ENCODE results near the gene NAPSA.
"Not testable (repeated sequence)": the region's sequence is repeated elsewhere in the genome, so short reads cannot be mapped to it uniquely, and the experiment has no call there.

NAPSA gene

DNA sequence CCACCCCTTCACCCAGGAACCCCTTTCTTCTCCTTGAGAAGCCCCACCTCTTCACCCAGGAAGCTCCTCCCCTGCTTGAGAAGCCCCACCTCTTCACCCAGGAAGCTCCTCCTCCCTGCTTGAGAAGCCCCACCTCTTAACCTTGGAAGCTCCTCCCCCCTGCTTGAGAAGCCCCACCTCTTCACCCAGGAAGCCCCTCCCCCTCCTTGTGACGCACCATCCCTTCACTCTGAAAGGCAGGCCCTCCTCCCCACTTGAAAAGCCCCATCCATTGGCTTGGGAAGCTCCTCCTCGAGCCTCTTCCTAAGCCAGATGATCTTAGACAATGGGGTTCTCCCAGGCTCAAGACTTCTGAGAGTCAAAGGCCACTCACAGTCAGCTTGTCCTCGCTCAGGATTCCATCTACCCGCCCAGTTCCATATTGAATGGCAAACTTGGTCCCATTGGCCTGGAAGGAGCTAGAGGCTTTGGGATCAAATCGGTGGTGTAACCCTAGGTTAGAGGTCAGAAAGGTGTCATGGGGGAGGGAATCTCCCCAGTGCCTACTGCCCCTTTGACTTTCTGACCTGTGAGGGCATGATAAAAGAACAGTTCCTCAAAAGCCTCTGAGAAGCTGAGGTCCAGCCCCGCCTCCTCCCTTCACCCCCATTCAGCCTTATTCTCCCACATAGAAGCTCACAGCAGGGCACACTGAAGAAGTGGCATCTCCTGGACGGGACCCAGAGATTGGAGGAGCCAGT is 4.0 kb downstream of the NAPSA start:
- in situ Hi-C loops (cut with MboI; ENCODE audit: low sequenced_read_pairs) = loop anchor here (10.0 kb wide), 2 partner anchors 113 to 423 kb away; partner anchors contain the start of genes EMC10 and GARIN5A

DNA sequence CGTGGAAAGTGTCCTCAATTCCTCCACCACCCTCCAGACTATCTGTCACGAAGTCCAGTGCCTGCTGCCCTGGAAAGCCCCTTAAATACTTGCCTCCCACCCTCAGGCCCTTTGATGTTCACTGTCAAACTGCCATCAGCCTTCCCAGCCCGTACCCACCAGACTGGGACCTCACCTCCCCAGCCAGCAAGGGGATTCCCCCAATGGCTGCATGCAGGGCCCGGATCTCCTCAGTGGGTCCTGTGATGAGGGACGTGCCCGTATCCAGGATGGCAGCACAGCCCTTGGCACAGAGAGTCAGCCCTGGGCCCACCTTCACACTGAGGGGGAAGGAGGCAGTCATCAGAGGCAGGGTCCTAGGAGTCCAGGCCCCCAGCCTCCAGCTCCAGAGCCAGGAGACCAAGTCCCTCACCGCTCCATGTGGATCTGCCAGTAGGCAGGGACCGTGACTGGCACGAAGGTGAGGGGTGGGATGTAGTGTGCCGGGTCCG is 6.1 kb downstream of the NAPSA start:
- in situ Hi-C loops (cut with MboI; ENCODE audit: low sequenced_read_pairs) = no loop called here

DNA sequence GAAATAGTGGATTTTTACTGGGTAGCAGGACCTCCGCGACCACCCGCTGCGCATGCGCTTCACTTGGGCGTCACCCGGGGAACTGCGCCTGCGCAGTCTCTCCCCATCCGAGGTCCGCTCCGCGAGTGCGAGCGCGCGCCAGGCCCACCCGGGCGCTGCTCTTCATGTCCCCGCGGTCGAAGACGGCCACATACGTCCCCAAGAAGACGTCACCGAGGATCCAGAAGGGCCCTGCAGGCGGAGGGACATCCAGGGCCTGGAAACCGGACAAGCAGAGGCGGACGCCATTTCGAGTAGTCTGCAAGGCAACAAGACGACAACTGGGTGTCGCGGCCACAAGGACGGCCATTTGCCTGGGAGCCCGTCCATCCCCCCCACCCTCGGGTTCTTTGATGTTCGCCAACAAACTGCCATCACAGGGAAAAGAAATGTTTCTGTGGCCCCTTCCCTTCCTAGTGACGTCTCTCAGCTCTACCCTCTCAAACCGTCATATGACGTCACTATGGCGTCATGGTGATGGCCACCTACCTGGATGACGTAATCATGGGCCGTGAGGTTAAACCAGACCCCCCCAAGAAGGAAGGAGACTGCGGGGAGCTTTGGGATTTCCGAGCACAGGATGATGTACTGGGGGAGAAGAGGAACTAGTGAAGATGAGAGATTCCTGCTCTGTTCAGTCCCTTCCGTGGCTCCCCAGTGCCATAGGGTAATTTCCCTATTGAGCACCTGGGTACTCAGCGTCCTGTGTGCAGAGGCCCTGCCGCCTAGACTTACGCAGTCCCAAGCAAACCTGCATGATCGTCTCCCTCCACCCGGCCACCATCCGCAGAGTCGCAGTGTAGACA is 6.7 kb downstream of the NAPSA start:
- in situ Hi-C loops (cut with MboI; ENCODE audit: low sequenced_read_pairs) = no loop called here

DNA sequence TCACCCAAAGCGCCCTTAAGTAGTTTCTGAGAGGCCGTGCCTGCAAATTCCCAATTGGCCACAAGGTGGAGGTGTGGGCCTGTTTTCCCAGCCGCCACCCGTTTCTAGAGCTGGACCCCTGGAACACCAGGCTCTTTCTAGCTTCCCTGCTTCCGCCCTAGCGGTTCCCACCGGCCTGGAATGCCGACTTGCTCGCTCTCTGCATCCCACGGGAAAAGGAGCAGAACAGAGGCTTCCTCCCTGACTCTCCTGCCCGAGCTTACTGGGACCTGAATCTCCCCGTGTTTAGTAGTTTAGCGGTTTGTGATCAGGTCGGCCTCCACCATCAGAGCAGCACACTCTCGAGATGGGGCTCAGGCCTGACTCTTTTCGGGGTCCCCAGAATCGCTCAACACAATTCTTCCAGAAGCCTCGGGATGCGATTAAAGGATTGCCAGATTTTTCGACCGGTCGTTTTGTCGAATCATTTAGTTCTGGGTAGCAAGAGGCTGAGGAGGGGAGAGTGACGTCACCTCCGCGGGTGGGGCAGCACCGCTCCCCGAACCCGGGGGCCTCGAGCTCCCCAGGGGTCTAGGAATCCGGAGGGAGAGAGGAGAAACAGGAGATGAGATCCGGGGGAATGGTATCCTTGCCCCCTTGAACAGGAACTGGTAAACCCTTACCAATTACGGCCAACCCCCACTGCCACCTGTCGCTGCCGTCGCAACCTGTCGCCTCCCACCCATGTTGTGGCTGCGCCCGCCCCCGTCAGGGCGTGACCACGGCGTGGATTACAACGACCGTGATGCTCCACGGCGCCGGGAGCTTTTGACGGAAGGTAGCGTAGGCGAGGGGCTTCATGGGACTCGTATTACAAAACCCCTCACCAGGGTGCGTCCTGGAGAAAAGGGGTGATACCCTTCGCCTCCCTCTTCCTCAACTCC is 8.0 kb downstream of the NAPSA start:
- in situ Hi-C loops (cut with MboI; ENCODE audit: low sequenced_read_pairs) = no loop called here

DNA sequence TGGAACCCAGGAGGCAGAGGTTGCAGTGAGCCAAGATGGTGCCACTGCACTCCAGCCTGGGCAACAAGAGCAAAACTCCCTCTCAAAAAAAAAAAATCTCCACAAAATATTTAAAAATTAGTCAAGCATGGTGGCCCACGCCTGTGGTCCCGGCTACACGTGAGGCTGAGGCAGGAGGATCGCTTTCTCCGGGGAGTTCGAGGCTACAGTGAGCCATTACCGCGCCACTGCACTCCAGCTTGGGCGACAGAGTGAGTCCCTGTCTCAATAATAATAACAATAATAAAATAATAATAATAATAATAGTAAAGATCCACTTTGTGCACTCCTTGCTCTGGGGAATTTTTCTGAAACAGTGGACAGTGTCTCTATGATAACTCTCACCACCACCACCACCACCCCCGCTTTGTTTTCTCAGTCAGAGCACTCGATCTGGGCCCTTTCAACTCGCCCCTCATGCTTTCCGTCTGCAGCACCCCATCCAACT is 8.7 kb downstream of the NAPSA start:
- in situ Hi-C loops (cut with MboI; ENCODE audit: low sequenced_read_pairs) = no loop called here

DNA sequence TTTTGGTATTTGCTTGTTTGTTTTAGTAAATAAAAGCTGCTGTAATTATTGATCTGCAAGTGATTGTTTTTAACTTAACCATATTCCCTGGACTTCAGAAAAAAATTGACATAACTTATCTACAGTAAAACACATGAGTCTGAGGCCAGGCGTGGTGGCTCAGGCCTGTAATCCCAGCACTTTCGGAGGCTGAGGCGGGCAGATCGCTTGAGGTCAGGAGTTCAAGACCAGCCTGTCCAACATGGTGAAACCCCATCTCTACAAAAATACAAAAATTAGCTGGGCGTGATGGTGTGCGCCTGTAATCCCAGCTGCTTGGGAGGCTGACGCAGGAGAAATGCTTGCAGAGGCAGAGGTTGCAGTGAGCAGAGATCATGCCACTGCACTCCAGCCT is 12.0 kb downstream of the NAPSA start:
- in situ Hi-C loops (cut with MboI; ENCODE audit: low sequenced_read_pairs) = not testable (repeated sequence)

DNA sequence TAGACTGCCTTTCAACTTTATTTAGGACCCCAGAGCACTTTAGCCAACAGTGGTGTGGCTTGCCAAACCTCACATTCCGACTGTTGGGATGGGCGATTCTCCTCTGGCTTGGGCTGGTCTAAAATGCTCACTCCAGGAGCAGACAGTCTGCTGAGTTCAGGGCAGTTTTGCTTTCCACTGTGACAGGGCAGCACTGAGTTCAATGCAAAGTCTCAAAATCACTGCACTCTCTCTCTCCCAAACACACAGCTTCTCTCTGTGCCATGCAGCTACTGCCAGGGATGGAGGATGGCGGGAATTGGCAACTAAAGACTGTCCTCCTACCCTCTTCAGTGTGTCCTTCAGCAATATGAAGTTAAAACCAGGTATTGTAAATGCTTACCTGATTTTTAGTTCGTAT is 13.2 kb downstream of the NAPSA start:
- in situ Hi-C loops (cut with MboI; ENCODE audit: low sequenced_read_pairs) = no loop called here

DNA sequence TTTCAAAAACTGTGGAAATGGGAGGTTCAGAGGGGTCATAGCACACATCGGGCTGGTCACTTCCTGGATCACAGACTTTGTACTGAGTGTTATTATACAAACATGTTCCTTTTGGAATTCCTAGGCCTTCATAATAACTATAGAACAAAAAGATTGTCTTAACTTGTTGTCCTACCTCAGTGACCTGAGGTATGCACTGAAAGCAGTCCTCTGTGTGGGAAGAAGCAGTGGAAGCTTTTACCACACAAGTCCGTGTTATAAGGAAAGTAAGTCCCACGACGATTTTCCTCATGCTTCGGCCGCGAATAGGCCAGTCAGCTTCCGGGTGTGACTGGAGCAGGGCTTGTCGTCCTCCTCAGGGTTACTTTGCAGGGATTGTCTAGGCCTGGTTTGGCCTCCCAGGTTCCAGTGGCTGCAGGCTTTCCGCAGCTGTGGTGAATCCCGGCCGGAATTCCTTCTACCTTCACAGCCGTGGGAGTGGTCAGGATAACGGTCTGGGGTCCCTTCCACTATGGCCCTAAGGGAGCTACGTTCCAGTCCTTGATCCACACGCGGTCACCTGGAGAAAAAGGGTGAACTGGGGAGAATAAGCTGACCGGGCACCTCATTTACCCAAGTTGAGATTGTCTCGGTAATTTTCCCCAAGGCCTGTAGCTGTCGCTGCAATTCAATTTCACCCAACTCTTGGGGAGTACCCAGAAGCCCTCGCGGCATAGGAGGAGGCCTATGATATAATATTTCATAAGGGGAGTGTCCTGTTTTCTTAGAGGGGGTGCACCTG is 16.0 kb downstream of the NAPSA start:
- in situ Hi-C loops (cut with MboI; ENCODE audit: low sequenced_read_pairs) = no loop called here

DNA sequence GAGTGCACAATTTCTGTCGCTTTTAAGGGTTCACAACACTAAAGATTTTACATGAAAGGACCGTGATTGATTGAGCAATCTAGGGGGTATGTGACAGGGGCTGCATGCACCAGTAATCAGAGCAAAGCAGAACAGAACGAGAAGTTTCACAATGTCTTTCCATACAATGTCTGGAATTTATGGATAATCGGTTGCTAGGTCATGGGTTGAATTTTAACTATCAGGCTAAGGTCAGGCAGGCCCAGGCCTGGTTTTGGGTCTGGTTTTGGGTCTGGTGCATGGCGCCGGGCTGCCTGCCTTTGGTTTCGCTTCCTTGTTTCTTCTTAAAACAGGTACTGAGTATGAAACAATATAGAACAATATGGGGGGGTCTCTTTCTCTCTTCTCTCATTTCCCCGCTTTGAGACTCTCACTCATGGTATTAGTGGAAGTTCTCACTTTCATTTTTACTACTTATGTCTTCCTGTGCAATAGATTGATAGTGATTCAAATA is 18.3 kb downstream of the NAPSA start:
- in situ Hi-C loops (cut with MboI; ENCODE audit: low sequenced_read_pairs) = not testable (repeated sequence)

DNA sequence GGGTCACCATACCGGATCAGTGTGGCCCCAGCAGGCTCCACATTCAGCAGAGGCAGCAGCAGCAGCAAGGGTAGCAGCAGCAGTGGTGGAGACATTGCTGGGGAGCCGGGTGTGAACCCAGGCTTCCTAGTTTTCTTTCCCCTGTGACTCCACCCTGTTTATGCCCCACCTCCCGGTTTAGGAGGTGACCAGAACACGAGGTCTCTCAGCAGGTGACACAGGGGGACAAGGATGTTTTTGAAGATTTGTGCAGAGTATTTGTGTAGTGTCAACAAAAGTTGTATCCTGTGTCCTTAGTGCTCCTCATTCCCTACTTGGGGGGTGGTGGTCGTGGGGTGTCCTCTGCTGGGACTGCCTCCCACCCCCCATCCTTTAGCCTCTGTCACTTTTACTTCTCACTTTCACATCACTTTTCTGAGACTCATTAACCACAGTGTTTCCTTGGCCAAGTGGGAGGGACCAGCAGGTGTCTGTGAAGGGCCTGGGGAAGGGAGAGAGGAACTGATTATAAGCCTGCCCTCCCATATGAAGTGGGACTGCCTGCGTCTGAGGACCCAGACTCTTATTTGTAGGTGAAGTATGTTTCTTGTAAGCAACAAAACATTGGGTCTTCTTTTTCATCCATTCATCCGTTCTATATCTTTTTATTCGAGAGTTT is 20.6 kb downstream of the NAPSA start:
- in situ Hi-C loops (cut with MboI; ENCODE audit: low sequenced_read_pairs) = no loop called here

DNA sequence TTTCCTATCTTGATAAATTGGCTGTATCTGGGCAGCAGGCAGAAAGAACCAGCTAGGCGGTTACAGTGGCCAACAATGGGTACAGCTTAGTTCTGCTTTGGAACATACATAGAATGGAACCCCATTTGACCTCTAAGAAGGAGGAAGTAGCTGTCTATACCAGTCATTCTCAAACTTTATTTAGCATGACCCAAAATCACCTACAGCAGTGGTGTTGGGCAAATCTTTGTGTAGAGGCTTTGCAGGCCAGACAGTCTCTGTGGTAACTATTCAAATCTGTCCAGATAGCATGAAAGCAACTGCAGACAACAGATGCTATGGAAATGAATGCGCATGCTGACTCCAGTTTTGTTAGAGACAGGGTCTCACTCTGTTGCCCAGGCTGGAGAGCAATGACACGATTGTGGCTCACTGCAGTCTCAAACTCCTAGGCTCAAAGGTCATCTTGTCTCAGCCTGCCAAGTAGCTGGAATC is 24.3 kb downstream of the NAPSA start:
- in situ Hi-C loops (cut with MboI; ENCODE audit: low sequenced_read_pairs) = no loop called here

DNA sequence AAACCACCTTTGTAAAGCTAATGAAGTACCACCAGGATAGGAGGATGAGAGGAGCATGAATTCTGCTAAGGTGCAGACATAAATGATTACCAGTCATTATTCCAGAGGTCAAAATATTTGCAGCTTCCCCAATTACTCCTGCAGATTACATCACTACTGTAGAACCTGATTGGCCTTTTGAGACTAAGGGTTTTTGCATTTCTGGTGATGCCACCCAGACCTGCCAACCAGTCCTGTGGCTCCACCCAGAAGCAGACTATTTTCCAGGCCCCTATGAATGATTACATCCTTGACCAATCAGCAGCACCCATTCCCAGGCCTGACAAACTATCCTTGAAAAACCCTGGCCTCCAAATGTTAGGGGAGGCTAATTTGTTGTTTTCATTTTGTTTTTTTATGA is 25.1 kb downstream of the NAPSA start:
- in situ Hi-C loops (cut with MboI; ENCODE audit: low sequenced_read_pairs) = no loop called here

DNA sequence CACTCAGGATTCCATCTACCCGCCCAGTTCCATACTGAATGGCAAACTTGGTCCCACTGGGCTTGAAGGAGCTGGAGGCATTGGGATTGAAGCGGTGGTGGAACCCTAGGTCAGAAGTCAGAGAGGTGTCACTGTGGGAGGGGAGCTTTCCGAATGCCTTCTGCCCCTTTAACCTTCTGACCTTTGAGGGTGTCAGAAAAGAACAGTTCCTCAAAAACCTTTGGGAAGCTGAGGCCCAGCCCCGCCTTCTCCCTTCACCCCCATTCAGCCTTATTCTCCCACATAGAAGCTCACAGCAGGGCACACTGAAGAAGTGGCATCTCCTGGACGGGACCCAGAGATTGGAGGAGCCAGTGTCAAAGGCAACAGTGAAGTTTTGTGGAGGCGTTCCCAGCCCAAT is 28.4 kb downstream of the NAPSA start:
- in situ Hi-C loops (cut with MboI; ENCODE audit: low sequenced_read_pairs) = not testable (repeated sequence)

DNA sequence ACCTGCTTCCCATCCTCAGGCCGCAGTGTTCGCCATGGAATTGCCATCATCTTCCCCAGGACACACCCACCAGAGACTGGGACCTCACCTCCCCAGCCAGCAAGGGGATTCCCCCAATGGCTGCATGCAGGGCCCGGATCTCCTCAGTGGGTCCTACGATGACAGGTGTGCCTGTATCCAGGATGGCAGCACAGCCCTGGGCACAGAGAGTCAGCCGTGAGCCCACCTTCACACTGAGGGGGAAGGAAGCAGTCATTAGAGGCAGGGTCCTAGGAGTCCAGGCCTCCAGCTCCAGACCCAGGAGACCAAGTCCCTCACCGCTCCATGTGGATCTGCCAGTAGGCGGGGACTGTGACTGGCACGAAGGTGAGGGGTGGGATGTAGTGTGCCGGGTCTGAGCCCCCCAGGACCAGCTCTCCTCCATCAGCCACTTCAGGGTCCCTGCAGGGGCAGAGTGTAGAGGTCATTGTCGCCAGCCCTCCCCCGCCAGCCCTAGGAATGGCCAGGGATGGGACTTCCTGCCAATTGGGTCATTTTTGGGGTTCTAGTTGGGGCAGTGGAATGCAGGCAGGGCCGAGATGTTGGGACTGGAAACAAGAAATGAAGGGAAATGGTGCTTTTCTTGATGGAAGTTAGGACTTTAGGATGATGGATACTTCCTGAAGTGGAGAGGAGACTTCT is 30.6 kb downstream of the NAPSA start:
- in situ Hi-C loops (cut with MboI; ENCODE audit: low sequenced_read_pairs) = no loop called here

DNA sequence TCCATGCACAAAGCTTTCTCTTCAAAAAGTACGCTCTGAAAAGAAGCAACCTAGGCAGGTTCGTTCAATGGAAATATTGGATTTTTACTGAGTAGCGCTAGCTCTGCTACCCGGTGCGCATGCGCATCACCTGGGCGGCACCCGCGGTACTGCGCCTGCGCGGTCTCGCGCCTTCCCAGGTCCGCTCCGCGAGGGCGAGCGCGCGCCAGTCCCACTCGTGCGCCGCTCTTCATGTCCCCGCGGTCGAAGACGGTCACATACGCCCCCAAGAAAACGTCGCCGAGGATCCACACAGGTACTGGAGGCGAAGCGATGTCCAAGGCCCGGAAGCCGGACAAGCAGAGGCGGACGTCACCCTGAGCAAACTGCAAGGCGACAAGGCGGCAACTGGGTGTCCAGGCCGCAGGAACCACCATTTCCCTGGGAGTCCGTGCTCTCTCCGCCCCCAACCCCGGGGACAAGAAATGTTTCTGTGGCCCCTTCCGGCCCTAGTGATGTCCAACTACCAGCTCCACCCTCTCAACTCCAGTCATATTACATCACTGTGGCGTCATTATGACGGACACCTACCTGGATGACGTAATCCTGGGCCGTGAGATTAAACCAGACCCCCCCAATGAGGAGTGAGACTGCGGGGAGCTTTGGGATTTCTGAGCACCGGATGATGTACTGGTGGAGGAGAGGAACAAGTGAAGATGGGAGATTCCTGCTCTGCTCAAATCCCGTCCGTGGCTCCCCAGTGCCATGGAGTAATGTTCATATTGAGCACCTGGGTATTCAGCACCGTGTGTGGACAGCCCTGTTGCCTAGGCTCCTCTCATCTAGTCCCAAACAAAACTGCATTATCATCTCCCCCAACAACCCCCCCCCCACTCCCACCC is 31.5 kb downstream of the NAPSA start:
- in situ Hi-C loops (cut with MboI; ENCODE audit: low sequenced_read_pairs) = no loop called here

DNA sequence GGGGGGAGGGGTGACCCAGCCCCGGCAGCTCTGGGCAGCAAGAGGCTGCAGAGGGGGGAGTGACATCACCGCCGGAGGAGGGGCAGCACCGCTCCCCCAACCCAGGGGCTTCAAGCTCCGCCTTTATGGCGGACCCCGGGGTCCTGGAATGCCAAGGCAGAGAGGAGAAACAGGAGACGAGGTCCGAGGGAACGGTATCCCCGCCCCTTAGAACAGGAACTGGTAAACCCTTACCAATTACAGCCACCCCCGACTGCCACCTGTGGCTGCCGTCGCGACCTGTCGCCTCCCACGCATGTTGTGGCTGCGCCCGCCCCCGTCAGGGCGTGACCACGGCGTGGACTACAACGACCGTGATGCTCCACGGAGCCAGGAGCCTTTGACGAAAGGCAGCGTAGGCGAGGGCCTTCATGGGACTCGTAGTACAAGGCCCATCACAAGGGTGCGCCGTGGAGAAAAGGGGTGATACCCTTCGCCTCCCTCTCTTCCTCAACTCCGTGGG is 32.2 kb downstream of the NAPSA start:
- in situ Hi-C loops (cut with MboI; ENCODE audit: low sequenced_read_pairs) = no loop called here

DNA sequence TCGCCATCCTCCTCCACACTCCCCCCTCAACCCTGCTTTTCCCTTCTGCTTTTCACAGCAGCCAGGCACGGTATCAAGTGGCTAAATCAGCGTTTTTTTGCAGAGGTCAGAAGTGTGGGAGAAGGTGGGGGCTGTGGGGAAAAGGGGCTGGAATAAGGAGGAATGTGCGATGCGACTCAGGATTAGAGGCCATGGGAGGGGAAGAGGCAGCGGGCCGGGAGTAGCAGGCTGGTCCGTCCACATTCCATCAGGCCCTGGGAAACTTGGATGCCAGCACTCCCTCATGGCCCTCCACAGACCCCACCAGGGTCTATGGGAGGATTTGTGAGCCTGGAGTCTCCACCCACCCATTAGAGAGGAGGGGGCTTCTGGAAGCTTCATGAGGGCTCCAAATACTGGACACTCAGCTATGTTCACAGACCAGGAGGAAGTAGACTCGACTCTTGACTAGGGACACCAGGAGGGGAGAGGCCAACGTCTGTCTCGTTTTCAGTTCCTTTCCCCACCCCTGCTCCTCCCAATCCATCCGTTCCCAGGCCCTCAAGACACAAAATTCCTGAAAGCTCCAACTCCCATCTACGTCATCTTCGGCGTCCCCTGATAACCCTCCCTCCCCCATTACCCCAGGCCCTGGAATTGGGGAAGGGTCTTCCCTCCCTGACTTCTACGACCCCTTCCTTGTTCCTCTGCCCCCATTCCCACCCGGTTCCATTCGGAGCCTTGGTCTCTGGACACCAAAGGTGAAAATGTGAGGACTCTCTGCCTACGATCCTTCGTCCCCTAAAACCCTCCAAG is 33.0 kb downstream of the NAPSA start:
- in situ Hi-C loops (cut with MboI; ENCODE audit: low sequenced_read_pairs) = no loop called here

Measured in HL-60/S4 treated with retinoic acid at 250 ng/mL for 4 days and 3 days (cell line).